GM19351 (cell line): ENCODE results near the gene FOSL1.
A peak's percentile ranks its signal among the peaks of the same experiment; 100 is the strongest.

Source experiments
- ATAC-seq: cut with Tn5 transposase; IDR thresholded peaks from one replicate; pipeline ENCODE4 v1.9.1; 2021; ENCODE audit warnings: mild to moderate bottlenecking, moderate library complexity; ENCODE audit not compliant: unreplicated experiment

The FOSL1 gene

DNA sequence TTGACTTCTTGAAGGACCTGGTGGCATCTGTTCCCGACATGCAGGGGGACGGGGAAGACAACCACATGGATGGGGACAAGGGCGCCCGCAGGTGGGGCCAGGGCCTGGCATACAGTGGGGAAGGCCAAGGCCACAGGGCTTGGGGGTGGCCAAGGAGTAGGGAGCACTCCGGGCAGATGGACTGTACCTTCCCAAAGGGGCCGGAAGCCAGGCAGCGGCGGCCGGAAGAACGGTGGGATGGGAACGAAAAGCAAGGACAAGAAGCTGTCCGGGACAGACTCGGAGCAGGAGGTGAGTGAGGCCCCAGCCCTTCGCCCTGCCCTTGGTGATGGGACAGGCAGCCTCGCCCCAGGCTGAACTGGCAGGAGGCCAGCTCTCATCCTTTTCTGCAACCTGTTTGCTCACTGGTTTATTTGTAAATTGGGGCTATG is 20.2 kb upstream of the FOSL1 start:
- ATAC-seq, result no peak

DNA sequence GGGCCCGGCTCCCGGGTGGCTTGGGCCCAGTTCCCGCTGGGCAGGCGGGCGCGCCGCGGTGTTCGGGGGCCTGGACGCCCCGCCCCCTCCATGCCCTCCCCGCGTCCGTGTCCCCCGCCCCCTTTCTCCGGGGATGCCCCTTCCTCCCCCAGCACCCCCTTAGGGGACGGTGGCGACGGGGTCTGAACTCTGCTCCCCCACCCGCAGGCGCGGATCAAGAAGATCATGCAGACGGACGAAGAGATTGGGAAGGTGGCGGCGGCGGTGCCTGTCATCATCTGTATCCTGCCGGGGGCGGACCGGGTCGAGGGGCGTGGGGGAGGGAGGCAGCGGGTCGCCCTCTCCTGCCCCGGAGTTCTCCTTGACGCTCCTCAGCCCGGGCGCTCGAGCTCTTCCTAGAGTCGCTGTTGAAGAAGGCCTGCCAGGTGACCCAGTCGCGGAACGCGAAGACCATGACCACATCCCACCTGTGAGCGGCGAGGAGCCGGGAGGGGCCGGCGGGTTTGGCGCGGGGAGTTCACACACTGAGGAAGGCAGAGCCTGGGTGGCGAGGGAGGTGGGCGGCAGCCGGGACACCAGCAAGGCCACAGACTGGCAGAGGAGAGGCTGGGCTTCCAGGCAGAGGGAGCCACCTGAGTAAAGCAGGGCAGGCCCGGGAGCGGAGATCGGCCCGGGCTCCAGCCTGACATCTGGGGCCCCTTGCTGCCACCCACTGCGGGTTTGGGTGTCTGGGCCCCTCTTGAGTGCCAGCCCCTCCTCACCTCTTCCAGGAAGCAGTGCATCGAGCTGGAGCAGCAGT is 19.6 kb upstream of the FOSL1 start:
- ATAC-seq, result peak; percentile 32

DNA sequence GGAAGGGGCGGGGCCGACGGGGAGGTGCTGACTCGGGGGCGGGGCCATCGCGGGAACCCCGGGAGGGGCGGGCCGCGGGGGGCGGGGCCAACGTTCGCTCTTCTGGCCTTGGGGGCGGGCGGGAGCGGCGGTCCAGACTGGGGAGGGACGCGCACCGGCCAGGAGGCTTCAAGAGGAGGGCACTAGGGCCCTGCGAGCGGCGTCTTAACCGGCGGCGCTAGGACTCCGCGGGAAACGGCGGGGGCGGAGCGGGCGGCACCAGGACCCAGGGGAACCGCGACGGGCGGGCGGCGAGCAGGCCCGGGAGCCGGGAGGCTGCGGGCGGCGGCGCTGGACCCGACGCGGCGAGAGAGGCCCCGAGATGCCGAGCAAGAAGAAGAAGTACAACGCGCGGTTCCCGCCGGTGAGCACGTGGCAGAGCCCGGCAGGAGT is 19.0 kb upstream of the FOSL1 start, which contains the start of gene DRAP1:
Gene DRAP1 (plus strand): TSS at position 286 of the 432 bp plus-strand sequence. CDS start 76 bp downstream, at position 362.
- ATAC-seq, result peak; percentile 85

DNA sequence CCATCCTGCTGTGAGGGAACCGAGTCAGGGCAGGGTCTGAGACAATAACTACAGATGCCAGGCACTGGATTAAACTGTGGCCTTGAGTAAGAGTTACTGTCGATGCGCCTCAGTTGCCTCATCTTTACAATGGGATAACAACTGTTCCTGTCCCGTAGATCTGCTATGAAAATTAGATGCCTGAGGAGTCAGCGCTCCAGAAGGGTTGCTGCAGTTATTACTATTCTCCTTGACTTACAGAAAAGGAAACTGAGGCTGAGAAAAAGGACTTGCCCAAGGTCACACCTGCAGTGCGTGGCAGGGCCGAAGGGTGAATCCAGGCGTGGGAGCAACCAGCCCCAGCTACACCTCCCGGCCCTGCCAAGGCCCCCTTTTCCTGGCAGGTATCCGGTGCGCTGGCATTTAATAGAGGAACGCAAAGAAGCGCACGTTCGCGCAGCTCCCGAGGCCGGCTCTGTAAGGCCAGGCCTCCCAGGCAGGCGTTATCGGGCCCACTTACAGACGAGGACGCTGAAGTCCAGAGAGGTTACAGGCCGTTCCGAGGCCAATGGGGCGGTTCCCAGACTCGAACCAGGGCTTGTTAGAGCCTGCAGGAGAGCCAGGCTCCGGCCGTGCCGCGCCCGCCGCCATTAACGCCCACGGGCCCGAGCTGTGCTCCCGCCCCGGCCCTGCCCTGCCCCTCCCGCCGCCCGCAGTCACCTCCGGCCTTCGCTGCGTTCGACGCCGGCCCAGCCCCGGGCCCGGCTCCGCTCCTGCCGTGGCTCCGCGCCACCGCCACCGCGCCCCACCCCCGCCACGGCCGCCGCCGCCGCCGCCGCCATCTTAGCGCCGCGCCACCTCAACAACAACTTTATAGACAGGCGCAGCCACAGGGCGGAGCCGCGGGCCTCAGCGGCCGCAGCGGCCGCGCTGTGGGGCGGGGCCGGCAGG is 18.3 kb upstream of the FOSL1 start, which contains the start of gene C11orf68:
Gene C11orf68 (minus strand): TSS at position 852 of the 930 bp plus-strand sequence. CDS start 31 bp downstream, at position 821.
- ATAC-seq, result peak; percentile 52

DNA sequence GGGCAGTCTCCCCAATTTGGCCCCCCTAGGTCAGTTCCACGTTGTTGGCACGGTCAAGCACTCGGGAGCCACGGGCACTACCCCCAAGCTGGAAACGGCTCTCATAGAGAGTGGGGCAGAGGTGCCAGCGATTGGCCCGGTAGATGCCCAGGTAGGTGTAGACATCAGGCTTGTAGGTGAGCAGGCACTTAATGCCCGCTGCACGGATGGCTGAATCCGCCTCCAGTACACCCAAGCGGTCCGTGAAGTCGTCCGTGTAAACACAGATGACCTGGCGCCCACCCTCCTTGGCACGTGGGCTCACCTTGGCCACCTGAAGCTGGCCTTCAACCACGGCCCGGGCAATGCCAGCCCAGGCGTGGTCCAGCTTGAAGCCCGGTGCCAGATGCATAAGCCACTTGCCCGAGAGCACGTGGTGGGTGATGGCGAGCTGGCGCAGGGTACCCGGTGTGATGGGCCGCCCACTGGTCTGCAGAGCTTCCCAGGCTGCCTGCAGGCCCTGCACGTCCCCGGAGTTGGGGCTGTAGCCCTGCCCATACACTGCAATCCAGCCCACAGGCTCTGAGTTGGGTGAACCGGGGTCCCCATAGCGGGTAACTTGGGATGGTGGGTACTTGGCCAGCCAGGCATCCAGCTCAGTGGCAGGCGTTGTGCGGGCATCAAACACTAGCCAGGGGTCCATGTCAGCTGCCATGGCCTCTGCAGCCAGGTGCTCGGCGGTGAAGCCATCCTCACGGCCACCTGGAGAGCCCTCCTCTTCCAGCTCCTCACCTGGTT is 17.4 kb upstream of the FOSL1 start:
- ATAC-seq, result no peak

DNA sequence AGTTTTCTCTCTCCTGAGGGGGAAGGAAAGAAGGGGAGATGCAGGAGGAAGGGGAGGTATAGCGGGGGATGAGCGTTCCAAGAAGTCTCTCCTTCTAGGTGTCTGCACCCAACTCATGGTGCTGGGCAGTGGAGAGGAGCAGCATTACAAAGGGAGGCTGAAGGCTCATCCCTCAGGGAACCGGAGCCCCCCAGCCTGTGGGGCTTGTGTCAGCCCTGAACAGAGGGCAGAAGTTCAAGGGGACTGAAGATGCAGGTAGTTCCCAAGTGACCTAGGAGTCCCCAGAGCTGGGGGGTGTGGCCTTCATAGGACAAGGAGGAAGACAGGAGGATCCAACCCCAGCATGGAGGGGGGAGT is 16.9 kb upstream of the FOSL1 start:
- ATAC-seq, result no peak

DNA sequence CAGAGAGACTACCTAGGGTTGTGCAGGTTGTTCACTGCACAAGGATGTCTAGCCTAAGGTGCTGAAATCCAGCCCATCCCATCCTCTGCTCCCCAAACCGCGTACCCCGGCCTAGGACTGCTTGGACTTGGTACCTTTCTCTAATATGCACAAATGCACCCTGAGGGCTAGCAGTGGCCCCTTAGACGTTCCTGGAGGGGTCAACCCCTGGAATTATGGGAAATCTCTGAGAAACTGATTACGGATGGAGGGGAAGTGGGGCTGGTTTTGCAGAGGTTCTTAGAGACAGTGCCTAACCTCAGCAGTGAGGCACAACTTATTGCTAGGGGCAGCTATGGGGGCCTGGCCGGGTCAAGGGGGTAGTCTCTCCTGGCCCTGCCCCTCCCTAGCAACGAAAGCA is 16.2 kb upstream of the FOSL1 start:
- ATAC-seq, result no peak

DNA sequence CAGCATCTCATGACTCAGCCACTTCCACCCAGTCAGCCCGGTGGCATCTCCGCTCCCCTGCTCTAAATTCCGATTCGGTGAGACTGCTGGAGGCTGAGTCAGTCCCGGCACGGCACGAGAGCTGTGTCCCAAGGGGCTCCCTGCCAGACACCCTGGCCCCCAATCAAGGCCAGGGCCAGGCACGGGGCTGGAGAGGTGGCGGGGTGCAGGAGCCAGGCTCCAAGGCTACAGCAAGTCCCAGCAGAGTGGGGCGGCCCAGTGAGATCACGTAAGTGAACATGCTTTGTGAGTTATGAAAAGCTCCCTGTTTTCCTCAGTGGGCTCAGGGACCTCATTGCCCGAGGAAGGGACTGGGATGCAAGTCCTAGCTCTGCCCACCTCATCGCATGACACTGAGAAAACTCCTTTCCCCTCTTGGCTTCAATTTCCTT is 15.6 kb upstream of the FOSL1 start:
- ATAC-seq, result no peak

DNA sequence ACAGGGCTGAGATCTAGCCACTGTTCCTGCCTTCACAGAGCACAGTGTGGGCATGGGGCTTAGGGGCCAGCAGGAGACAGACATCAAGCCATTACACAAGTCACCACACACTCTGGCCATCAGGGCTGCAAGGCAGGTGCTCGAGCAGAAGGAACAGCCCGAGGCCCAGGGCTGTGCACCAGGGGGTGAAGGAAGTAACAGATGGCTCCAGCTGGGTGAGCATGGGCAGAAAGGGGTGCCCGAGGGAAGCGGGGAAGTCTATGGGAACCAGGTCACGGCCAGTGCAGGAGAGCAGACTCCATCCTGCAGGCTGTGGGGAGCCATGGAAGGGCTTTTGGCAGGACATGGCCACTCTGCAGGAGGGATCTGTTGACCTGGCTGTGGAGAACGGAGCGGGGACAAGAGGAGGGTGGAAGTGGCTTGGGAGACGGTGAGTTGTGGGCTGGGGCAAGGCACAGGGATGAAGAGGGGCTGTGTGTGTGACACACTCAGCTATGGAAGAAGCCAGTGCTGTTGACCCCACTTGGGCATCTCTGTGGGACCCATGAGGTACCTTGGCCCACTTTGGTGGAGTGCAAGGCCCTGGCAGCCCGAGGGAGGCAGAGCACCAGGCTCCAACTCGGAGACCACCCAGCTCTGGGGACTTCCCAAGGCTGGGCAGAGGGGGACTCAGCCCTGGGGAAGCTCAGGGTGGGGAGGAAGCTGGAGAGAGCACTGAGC is 15.1 kb upstream of the FOSL1 start:
- ATAC-seq, result no peak

DNA sequence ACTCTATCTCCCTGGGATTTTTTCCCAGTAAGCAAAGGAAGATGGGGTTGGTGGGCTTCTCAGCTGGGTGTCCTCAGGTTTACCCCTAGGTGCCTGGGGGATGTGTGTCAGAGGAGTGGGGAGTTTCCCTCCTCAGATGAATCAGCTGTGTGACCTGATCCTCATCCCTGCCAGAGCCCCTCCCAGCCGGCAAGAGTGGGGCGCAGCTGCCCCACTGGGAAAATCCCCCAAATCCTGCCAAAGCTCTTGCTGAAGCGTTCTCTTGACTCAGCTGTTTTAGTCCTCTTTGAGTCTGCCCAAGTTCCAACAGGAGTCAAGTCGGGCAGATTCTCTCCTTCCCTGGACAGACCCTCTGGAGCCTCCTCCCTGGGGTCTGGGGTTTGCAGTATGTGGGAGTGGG is 12.7 kb upstream of the FOSL1 start:
- no peak for ATAC-seq

DNA sequence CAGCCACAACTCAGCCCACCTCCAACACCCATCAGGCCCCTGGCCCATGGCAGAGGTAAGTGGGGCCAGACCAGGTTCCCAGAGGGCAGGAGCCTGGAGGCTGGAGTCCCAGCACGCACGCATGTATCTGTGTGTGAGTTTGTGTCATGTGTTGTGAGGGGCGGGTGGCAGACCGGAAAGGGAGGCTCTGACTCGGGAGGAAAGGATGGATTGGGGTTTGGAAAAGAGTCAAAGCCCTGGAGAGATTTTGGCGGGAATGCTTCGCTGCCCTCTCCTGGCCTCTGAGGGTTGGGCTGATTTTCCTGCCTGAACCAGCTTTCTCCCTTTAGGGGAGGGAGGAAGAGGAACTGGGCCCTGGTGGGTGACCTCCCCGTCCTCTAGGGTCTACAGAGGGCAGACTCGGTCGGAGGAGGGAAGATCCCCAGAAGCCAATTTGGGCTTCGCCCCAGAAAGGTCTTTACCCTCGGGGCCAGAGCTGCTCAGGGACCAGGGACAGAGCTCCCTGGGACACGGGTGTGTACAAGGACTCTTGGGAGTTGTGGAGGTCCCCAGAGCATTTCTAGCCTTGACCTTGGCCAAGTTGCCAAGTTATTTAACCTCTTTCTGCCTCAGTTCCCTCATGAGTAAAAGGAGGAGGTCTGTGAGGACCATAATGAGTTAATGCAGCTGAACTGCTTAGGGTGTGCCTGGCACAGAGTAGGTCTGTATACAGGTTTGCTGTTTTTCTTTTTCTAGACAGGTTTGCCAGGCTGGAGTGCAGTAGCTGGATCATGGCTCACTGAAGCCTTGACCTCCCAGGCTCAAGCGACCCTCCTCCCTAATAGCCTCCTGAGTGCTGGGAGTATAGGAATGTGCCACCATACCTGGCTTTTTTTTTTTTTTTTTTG is 11.7 kb upstream of the FOSL1 start:
- no peak for ATAC-seq

DNA sequence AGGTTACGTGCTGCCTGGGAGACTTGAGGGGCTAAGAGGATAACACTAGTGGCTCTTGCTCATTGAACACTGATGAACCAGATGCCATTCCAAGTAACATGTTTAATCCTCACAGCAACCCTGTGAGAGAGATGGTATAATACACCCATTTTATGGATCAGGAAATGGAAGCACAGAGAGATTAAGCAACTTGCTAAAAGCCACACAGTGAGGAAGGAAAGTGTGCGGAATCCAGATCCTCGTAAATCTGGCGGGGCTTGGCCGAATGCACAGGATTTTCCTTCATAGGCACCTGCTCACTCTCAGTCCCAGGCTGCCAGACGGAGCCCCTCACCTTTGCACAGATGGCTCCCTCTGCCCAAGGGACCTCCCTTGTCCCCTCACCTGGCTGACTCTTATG is 7.7 kb upstream of the FOSL1 start:
- ATAC-seq, result no peak

DNA sequence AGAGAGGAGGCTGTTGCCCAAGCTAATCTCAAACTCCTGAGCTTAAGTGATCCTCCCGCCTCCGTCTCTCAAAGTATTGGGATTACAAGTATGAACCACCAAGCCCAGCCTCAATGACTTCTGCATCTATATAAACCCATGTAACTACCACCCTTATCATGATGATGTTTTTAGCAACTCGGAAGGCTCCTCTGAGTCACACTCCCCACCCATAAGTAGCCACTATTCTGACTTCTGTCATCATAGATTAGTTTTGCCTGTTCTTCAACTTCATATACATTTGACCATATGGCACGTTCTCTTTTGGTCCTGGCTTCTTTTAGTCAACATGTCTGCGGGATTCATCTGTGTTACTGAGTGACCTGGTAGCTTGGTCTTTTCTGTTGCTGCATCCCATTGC is 6.4 kb upstream of the FOSL1 start:
- no peak for ATAC-seq

DNA sequence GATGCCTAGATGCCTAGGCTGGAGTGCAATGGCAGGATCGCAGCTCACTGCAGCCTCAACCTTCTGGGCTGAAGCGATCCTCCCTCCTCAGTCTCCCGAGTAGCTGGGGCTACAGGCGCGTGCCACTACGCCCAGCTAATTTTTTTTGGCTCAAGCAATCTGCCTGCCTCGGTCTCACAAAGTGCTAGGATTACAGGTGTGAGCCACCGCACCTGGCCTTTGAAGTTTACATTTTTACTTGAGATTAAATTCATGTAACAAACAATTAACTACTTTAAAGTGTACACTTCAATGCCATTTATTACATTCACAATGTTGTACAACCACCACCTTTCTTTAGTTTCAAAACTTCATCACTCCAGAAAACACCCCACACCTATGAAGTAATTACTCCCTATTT is 3.5 kb upstream of the FOSL1 start:
- ATAC-seq, result no peak

DNA sequence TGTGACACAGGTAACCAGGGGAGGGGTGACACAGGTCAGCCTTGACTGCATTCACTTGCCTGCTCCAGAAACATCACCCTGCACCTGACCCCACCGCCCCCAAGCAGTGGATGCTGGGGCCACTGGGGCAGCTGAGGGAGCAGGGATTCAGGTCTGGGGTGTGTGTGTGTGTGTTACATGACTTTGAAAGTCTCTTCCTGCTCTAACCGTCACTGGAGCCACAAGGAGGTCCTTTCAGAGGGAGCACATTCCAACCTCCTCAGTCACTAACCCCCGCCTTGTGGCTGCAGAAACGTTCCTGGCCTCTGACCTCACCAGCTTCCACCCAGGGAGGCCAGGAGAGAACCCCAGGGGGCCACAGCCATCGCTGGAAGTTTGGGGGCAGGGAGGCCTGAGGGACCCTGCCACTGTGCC is 2.9 kb upstream of the FOSL1 start:
- no peak for ATAC-seq

DNA sequence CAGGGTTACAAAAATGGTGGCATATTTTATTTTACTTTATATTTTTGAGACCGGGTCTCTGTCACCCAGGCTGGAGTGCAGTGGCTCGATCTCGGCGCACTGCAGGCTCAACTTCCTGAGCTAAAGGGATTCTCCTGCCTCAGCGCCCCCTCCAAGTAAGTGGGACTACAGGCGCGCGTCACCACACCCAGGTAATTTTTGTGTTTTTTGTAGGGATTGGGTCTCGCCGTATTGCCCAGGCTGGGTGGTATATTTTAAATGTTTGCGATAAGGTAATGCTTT is 652 bp upstream of the FOSL1 start:
- ATAC-seq, result no peak

DNA sequence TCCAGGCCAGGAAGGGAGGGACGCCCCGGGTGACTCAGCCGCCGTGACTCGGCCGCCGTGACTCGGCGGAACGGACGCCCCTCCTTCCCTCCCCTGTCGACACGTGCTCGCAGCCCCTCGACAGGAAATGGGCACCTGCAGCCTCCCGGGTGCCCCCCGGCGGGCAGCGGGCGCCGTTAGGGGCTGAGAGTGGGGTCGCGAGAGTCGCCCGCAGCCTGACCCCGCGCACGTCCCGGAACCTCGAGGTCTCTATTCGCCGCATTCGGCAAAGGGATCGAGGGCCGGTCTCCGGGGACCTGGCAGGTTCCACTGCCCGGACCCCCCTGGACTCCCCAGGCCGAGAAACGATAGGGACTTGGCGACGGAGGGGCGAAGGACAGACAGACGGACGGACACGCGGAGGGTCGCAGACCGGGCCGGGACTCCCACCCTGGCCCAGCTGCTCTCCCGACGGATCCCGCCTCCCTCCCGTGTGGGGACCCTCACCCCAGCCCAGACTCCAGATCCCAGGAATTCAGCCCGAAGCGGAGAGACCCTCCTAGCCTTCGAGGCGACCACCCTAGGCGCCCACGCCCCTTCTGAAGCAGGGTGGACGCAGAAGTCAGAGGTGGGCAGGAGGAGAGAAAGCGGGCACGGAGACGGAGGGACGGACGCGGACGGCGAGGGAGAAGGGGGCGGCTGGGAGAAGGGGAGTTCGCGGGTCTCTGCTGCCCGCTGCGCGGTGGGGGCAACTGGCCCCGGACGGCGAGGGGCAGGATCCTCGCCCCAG is 648 bp downstream of the FOSL1 start:
- no peak for ATAC-seq

DNA sequence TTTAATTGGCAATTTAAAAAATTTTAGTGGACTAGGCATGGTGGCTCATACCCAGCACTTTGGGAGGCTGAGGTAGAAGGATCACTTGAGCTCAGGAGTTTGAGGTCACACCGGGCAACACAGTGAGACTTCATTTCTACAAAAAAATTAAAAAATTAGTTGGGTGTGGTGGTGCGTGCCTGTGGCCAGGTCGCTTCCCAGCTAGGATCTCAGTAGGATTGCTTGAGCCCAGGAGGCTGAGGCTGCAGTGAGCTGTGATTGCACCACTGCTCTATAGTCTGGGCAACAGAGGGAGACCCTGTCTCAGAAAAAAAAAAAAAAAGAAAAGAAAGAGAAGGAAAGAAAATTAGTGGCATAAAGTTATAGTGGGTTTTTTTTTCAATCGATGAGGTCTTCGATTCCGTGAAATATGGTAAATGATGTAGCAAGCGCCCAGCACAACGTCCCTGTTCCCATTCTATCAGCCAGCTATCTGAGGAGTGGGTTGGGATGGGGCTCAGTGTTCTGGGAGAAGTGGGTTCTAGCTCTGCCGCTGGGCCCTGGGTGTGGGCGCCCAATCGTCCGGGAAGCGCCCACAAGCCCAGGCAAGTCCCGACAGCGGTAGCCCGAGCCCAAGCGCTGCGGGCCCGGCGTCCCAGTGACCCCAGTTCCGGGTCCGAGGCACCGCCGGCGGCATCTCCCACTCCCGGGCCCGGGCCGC is 1.4 kb downstream of the FOSL1 start:
- ATAC-seq, result no peak
